ENCODE measurements around the gene RIMS4.

Gene RIMS4

GRCh38 chr20:44758247-44759101 lies 51.9 kb downstream of the RIMS4 start:
- DNase-seq, result no peak

- DNase-seq, result no peak
These were observed 53.4 kb downstream of the RIMS4 start for GRCh38 chr20:44756956-44757355.

- no peak for DNase-seq
These were observed 54.2 kb downstream of the RIMS4 start for GRCh38 chr20:44756011-44756688.

GRCh38 chr20:44754554-44754953 lies 55.8 kb downstream of the RIMS4 start:
- DNase-seq, result no peak

- no peak for DNase-seq
These were observed 58.0 kb downstream of the RIMS4 start for GRCh38 chr20:44752099-44752931.

- no peak for DNase-seq
These were observed 60.1 kb downstream of the RIMS4 start for GRCh38 chr20:44750081-44750805.

- no peak for DNase-seq
These were observed 62.4 kb downstream of the RIMS4 start for GRCh38 chr20:44748005-44748370.

GRCh38 chr20:44747166-44748004 lies 63.0 kb downstream of the RIMS4 start:
- peak; percentile 43 for DNase-seq

- DNase-seq, result no peak
These were observed 63.8 kb downstream of the RIMS4 start for GRCh38 chr20:44746367-44747165.

- DNase-seq, result no peak
These were observed 64.6 kb downstream of the RIMS4 start, which contains the start of gene KCNK15 for GRCh38 chr20:44745598-44746366. Gene KCNK15, plus strand, starts transcription at chr20:44745865. Its CDS starts 46 bp downstream, at chr20:44745911.

- no peak for DNase-seq
These were observed 65.2 kb downstream of the RIMS4 start for GRCh38 chr20:44745122-44745597.

GRCh38 chr20:44743916-44744655 lies 66.3 kb downstream of the RIMS4 start:
- no peak for DNase-seq

GRCh38 chr20:44743080-44743701 lies 67.2 kb downstream of the RIMS4 start:
- DNase-seq, result no peak

GRCh38 chr20:44742304-44743079 lies 67.9 kb downstream of the RIMS4 start:
- no peak for DNase-seq

- DNase-seq, result no peak
These were observed 70.4 kb downstream of the RIMS4 start for GRCh38 chr20:44739942-44740341.

GRCh38 chr20:44738813-44739477 lies 71.4 kb downstream of the RIMS4 start:
- DNase-seq, result peak; percentile 40

GRCh38 chr20:44737116-44737515 lies 73.2 kb downstream of the RIMS4 start:
- no peak for DNase-seq
